Measurements from ENCODE around the gene COMMD1.

GRCh38 chr2:62038975-62039771, 133.7 kb downstream of the COMMD1 start:
- TF ChIP-seq TAF1 (IDR thresholded peaks at IDR 0.05; ENCODE audit: borderline replicate concordance, insufficient read depth, low read length) (no peak), POLR2AphosphoS5 (IDR thresholded peaks at IDR 0.05; ENCODE audit: low read depth, low read length) (no peak), SIN3A (IDR thresholded peaks at IDR 0.05; ENCODE audit: borderline replicate concordance, insufficient read depth, low read length) (no peak), FOXP2 (optimal IDR thresholded peaks at IDR 0.05; ENCODE audit: borderline replicate concordance, extremely low read depth, extremely low read length, insufficient read depth) (no peak)
- TF ChIP-seq, protein P1, sequence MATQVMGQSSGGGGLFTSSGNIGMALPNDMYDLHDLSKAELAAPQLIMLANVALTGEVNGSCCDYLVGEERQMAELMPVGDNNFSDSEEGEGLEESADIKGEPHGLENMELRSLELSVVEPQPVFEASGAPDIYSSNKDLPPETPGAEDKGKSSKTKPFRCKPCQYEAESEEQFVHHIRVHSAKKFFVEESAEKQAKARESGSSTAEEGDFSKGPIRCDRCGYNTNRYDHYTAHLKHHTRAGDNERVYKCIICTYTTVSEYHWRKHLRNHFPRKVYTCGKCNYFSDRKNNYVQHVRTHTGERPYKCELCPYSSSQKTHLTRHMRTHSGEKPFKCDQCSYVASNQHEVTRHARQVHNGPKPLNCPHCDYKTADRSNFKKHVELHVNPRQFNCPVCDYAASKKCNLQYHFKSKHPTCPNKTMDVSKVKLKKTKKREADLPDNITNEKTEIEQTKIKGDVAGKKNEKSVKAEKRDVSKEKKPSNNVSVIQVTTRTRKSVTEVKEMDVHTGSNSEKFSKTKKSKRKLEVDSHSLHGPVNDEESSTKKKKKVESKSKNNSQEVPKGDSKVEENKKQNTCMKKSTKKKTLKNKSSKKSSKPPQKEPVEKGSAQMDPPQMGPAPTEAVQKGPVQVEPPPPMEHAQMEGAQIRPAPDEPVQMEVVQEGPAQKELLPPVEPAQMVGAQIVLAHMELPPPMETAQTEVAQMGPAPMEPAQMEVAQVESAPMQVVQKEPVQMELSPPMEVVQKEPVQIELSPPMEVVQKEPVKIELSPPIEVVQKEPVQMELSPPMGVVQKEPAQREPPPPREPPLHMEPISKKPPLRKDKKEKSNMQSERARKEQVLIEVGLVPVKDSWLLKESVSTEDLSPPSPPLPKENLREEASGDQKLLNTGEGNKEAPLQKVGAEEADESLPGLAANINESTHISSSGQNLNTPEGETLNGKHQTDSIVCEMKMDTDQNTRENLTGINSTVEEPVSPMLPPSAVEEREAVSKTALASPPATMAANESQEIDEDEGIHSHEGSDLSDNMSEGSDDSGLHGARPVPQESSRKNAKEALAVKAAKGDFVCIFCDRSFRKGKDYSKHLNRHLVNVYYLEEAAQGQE (IDR thresholded peaks at IDR 0.05; ENCODE audit: insufficient read depth in 1 of 2, low read depth in 2 of 2, low read length in 2 of 2): no peak
